GM10266 (cell line): ENCODE measurements around the gene AUNIP.

Source experiments
- DNase-seq: peaks from one replicate; pipeline ENCODE4 v3.0.0; 2012; ENCODE audit errors: extremely low spot score
- CTCF ChIP-seq: IDR thresholded peaks from 2 replicates; pipeline ENCODE4 v1.5.1; 2012; ENCODE audit warnings: mild to moderate bottlenecking, low read depth; ENCODE audit not compliant: control insufficient read depth, insufficient read depth; ENCODE audit errors: missing control alignments

Gene AUNIP

DNA sequence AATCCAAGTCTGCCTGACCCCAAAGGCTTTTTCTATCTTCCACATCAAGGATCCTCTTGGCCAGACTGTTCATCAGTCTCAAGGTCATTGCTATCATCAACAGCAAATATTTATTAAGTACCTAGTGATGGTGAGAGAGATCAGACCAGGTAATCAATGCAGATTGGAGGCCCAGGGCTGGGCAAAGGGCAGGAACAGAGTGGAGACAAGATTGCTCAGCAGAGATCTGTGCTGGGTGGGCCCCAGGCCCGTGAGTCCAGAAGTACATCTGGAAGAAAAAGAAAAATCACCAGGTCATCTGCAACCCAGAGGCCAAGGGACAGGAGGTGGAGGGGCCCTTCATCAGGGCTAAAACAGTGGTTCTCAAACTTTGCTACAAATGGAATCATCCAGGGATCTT lies 26.3 kb upstream of the AUNIP start:
- TF ChIP-seq CTCF = no peak
- no peak for DNase-seq

GRCh38 chr1:25881266-25881665 lies 22.0 kb upstream of the AUNIP start:
- TF ChIP-seq CTCF = no peak
- DNase-seq = no peak

DNA sequence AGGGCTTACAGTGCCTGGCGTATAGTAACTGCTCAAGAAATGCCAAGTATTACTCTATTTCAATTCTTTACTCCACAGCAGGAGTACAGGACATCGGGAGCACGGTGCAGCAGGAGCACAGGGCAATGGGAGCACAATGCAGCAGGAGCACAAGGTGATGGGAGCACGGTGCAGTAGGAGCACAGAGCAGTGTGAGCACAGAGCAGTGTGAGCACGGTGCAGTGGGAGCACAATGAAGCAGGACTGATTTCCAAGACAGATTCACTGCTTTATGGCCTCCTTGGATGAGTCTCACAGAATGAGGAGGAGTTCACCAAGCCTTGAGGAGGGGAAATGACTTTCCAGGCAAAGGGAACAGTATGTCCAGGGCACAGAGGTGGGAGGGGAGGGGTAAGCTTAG lies 21.3 kb upstream of the AUNIP start:
- no peak for TF ChIP-seq CTCF
- no peak for DNase-seq

GRCh38 chr1:25879675-25880074 lies 20.4 kb upstream of the AUNIP start:
- no peak for TF ChIP-seq CTCF
- DNase-seq = no peak

GRCh38 chr1:25878690-25879089 lies 19.4 kb upstream of the AUNIP start:
- DNase-seq = no peak
- TF ChIP-seq CTCF = no peak

DNA sequence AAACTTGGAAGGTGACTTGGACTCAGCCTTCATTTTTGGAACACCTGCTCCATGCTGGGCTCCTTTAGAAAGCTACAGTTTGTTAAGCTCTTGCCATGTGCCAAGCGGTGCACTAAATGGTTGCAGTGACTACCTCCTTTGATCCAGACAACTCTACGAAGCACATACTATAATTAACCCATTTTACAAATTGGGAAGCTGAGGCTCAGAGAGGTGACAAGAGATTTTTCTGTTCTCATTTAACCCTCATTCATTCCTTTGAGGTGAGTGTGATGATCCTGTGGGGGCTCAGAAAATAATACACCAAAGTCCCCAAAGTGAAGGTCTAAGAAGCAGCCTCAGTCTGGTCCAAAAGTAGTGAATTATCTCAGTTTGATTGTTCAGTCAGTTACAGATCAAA lies 17.9 kb upstream of the AUNIP start:
- no peak for DNase-seq
- no peak for TF ChIP-seq CTCF

- no peak for DNase-seq
- TF ChIP-seq CTCF = no peak
Measured at GRCh38 chr1:25876693-25877077, 17.4 kb upstream of the AUNIP start.
